Measurements from ENCODE around the gene FOCAD. TPM values are rescaled to one million over a fixed set of nuclear protein-coding genes. Genes with fewer than 3 reads are reported as not detected.

Gene FOCAD
- total RNA-seq, 1 donor from 2014 or later = 30.0 TPM

- DNase-seq (ENCODE audit: low read depth) = no peak
- no peak overlapping the region for H3K4me3 ChIP-seq (ENCODE audit: low read depth, low read length)
- no peak for TF ChIP-seq CTCF (conservative IDR thresholded peaks at IDR 0.05; ENCODE audit: low read depth, low read length)
These were observed 343.2 kb downstream of the FOCAD start for GRCh38 chr9:21027295-21027694.

GRCh38 chr9:21028466-21028865, 344.4 kb downstream of the FOCAD start:
- no peak overlapping the region for H3K4me3 ChIP-seq (ENCODE audit: low read depth, low read length)
- DNase-seq (ENCODE audit: low read depth) = no peak
- TF ChIP-seq CTCF (conservative IDR thresholded peaks at IDR 0.05; ENCODE audit: low read depth, low read length) = no peak

- H3K4me3 ChIP-seq (ENCODE audit: low read depth, low read length) = no peak overlapping the region
- TF ChIP-seq CTCF (conservative IDR thresholded peaks at IDR 0.05; ENCODE audit: low read depth, low read length) = no peak
- DNase-seq (ENCODE audit: low read depth) = no peak
These were observed 345.6 kb downstream of the FOCAD start for GRCh38 chr9:21029661-21030060.

GRCh38 chr9:21030389-21031035, 346.5 kb downstream of the FOCAD start:
- H3K4me3 ChIP-seq (ENCODE audit: low read depth, low read length) = peak overlapping the region; percentile 53
- no peak for DNase-seq (ENCODE audit: low read depth)
- no peak for TF ChIP-seq CTCF (conservative IDR thresholded peaks at IDR 0.05; ENCODE audit: low read depth, low read length)

- H3K4me3 ChIP-seq (ENCODE audit: low read depth, low read length) = peak within 1 kb of the TSS; percentile 53
- DNase-seq (ENCODE audit: low read depth) = no peak
- TF ChIP-seq CTCF (conservative IDR thresholded peaks at IDR 0.05; ENCODE audit: low read depth, low read length) = no peak
These were observed 347.2 kb downstream of the FOCAD start, which contains the start of gene HACD4 for GRCh38 chr9:21031091-21031807. Gene HACD4, minus strand, starts transcription at chr9:21031640. Its CDS starts 50 bp downstream, at chr9:21031590.

GRCh38 chr9:21031808-21032183, 347.7 kb downstream of the FOCAD start:
- no peak for DNase-seq (ENCODE audit: low read depth)
- TF ChIP-seq CTCF (conservative IDR thresholded peaks at IDR 0.05; ENCODE audit: low read depth, low read length) = no peak
- peak overlapping the region; percentile 53 for H3K4me3 ChIP-seq (ENCODE audit: low read depth, low read length)

Measured in epithelial cell of proximal tubule (primary cell).